Gastrocnemius medialis (tissue), 4 donors: ENCODE measurements around the gene SSBP3. TPM values are rescaled to one million over a fixed set of nuclear protein-coding genes. Genes with fewer than 3 reads are reported as not detected.
A peak's percentile ranks its signal among the peaks of the same experiment; 100 is the strongest.

Source experiments
- ATAC-seq, 2 donors: fragments of 150-250 bp; one replicate each; pipeline ENCODE4 v1.9.1; 2016
- DNase-seq, 2 donors: peaks; one replicate each; pipeline ENCODE4 v3.0.0-alpha.2; 2019
- H3K27ac ChIP-seq, 4 donors: fragments of 200-600 bp; sonication (generic); 1 replicate in 1 of 4; 2 replicates in 3 of 4; pipeline ENCODE4 v1.5.1; 2016 to 2018; ENCODE audit warnings: mild to moderate bottlenecking in 2 of 4, moderate library complexity in 1 of 4
- H3K27me3 ChIP-seq, 3 donors: fragments of 200-600 bp; sonication (generic) in 2 of 3; 1 replicate in 1 of 3; 2 replicates in 2 of 3; pipeline versions ENCODE4 v1.5.1 to v1.6.0; 2016 to 2019; ENCODE audit warnings: mild to moderate bottlenecking in 1 of 3, moderate library complexity in 1 of 3
- H3K36me3 ChIP-seq, 2 donors: fragments of 200-600 bp; sonication (generic) in 1 of 2; one replicate each; pipeline ENCODE4 v1.5.1; 2017 to 2018
- H3K4me1 ChIP-seq, 2 donors: fragments of 200-600 bp; sonication (generic) in 1 of 2; one replicate each; pipeline ENCODE4 v1.5.1; 2016 to 2017; ENCODE audit warnings: mild to moderate bottlenecking in 2 of 2
- H3K4me3 ChIP-seq, 4 donors: fragments of 200-600 bp; sonication (generic) in 3 of 4; 1 replicate in 1 of 4; 2 replicates in 3 of 4; pipeline ENCODE4 v1.5.1; 2016 to 2019; ENCODE audit warnings: mild to moderate bottlenecking in 2 of 4
- H3K9me3 ChIP-seq, 3 donors: fragments of 200-600 bp; sonication (generic) in 2 of 3; 1 replicate in 1 of 3; 2 replicates in 2 of 3; pipeline ENCODE4 v1.5.1; 2016 to 2019
- POLR2A ChIP-seq, 2 donors: fragments of 450-650 bp; IDR thresholded peaks; one replicate each; pipeline ENCODE4 v1.6.1; 2017; ENCODE audit warnings: antibody characterized with exemption in 2 of 2, mild to moderate bottlenecking in 2 of 2, moderate library complexity in 2 of 2
- in situ Hi-C, 4 donors: fragments of 200-750 bp; cut with MboI; loops; one replicate each; pipeline versions ENCODE4 v1.15.0 to v1.8.0; 2017; ENCODE audit warnings: low sequenced_read_pairs in 4 of 4
- intact Hi-C: fragments of 100-400 bp; cut with DNase I; formaldehyde crosslinking; loops from one replicate; pipeline ENCODE4 v1.15.1; 2023; ENCODE audit warnings: low total_unique reads
- total RNA-seq, 4 donors: library from RNA; depleted of rRNA; stranded (reverse); fragments of >200 nt; gene quantifications; one replicate each; pipeline versions ENCODE4 v1.1.0 to v1.2.3, GENCODE V29; 2016
- TF ChIP-seq, protein P1 (sequence below), 5 experiments: fragments of 450-650 bp in 3 of 5; fragments of 200-600 bp in 2 of 5; sonication (generic) in 2 of 5; IDR thresholded peaks in 4 of 5; conservative IDR thresholded peaks in 1 of 5; 1 replicate in 4 of 5; 2 replicates in 1 of 5; pipeline ENCODE4 v1.5.1; 2016 to 2019; ENCODE audit warnings: antibody characterized with exemption in 5 of 5, mild to moderate bottlenecking in 3 of 5, moderate library complexity in 3 of 5

The SSBP3 gene
- total RNA-seq, 4 donors from 2014 or later: 3.6 to 21.0 (median 14.9) TPM

DNA sequence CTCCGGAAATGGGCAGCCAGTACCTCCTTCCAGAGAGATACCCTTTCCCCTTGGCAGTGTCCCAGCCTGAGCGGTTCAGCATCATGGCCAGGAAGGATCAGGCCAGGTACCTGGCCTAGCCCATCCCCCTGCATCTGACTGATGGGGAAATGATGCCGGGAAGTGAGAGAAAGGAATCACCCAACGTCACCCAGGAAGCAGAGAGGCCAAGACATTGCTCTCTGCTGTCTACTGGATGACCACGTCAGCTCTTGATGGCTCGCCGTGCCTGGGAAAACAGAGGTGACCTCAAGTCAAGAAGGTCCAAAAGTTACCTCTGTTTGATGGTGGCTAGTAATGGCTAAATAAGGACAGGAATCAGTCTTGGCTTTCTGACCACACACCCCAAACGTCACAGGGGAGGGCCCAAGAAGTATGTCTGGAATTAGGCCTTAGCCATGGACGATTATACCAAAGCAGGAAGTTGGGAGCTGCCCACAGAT, 127.2 kb downstream of the SSBP3 start:
- intact Hi-C loops: no loop called here
- TF ChIP-seq, protein P1, sequence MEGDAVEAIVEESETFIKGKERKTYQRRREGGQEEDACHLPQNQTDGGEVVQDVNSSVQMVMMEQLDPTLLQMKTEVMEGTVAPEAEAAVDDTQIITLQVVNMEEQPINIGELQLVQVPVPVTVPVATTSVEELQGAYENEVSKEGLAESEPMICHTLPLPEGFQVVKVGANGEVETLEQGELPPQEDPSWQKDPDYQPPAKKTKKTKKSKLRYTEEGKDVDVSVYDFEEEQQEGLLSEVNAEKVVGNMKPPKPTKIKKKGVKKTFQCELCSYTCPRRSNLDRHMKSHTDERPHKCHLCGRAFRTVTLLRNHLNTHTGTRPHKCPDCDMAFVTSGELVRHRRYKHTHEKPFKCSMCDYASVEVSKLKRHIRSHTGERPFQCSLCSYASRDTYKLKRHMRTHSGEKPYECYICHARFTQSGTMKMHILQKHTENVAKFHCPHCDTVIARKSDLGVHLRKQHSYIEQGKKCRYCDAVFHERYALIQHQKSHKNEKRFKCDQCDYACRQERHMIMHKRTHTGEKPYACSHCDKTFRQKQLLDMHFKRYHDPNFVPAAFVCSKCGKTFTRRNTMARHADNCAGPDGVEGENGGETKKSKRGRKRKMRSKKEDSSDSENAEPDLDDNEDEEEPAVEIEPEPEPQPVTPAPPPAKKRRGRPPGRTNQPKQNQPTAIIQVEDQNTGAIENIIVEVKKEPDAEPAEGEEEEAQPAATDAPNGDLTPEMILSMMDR (IDR thresholded peaks at IDR 0.05 in 4 of 5, conservative IDR thresholded peaks at IDR 0.05 in 1 of 5): no peak
- TF ChIP-seq POLR2A (IDR thresholded peaks at IDR 0.05): no peak
- Histone ChIP-seq H3K9me3 (no peaks in the 10 kb centered on the region), H3K27ac (peak overlapping the region; percentile 89 to 92 (median 92)), H3K4me1 (peaks cover 65 to 82% of the 10 kb centered on the region in 2 donors), H3K36me3 (peaks cover 0 to 5% of the 10 kb centered on the region in 2 donors), H3K27me3 (no peaks in the 10 kb centered on the region), H3K4me3 (no peak overlapping the region)
- no peak for DNase-seq
- in situ Hi-C loops: loop anchor here in 2 of 4 donors (10.0 kb wide), 2 partner anchors 116 to 206 kb away; no protein-coding TSS in a partner anchor
- ATAC-seq: no peak

DNA sequence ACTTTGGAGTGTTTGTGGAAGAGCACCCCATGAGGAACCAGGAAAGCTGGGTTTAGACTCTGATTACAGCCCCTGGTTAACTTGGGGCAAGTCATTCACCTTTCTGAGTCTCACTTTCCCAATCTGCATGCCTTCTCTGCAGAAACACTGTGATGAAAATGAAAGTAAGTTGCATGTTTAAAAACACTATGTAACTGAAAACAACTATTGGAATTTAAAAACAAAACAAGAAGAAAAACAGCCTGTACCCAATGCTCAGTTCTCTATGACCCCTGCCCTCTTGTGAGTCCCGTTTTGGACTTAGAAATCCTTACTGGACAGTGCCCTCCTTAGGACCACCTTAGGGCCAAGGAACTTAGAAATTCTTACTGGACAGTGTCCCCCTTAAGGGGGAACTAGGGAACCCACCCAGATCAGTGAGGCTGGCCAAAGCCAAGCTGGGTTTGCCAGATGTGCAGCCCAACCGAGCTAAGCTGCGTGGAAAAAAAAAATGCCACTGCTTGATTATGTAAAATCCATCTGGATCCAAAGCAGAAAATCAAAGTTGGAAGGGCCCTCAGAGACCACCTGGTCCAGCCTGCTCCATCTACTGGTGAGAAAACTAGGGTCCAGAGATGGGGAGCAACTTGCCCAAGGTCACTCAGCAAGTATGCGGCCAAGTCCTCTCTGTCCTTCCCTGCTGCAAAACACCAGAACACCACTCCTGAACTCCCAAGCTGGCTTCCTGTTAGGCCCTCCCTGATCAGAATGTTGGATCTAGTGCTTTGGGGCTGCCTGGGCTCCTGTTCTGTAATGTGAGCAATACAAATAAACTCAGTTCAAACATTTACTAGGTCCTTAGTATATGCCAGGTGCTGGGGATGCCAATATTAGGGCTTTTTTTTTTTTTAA, 128.5 kb downstream of the SSBP3 start:
- H3K4me1 ChIP-seq: peaks cover 73 to 85% of the 10 kb centered on the region in 2 donors
- H3K27ac ChIP-seq: peak overlapping the region; percentile 89 to 92 (median 92)
- TF ChIP-seq, protein P1 (IDR thresholded peaks at IDR 0.05 in 4 of 5, conservative IDR thresholded peaks at IDR 0.05 in 1 of 5): no peak
- TF ChIP-seq POLR2A (IDR thresholded peaks at IDR 0.05): no peak
- H3K27me3 ChIP-seq: no peaks in the 10 kb centered on the region
- intact Hi-C loops: no loop called here
- H3K9me3 ChIP-seq: no peaks in the 10 kb centered on the region
- peaks cover 0 to 5% of the 10 kb centered on the region in 2 donors for H3K36me3 ChIP-seq
- DNase-seq: peak in 1 of 2 donors; percentile 15
- in situ Hi-C loops: loop anchor here in 2 of 4 donors (10.0 kb wide), 2 partner anchors 117 to 207 kb away; no protein-coding TSS in a partner anchor
- ATAC-seq: no peak
- H3K4me3 ChIP-seq: no peak overlapping the region

DNA sequence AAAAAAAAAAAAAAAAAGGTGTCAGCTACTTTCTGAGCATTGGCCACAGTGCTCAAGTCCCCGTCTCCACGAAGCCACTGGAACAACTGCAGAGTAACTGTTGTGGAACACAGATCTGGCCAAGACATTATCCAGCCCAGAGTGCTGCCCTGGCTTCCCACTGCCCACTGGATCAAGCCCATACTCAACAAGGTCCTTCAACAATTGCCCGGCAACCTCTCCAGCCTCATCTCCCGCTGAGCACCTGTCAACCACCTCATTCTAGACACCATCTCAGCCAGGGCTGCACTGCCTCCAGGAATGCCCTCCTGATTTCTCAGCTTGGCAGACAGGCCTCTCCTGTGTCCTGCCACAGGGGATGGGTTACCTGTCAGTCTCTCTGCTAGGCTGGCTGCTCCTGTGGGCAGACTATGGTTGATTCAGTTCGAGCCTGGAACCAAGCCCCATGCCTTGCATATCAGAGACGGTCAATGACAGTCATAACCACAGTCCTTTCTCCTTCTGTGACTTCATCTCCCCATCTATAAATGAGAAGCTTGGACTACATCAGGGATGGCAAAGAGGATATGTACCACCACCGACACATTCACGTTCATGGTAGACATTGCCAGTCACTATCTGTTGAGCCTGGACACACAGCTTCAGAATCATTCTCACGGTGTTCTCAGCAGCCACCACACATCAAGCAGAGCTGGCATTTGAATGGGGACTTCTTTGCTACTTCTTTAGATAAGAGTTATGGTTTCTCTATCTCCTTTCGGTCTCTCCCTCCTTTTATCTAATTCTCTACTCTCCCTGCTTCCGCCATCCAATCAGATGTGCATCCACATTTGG, 129.4 kb downstream of the SSBP3 start:
- intact Hi-C loops: no loop called here
- ATAC-seq (no peak), DNase-seq (peak in 1 of 2 donors; percentile 38)
- H3K36me3 ChIP-seq: peaks cover 0 to 5% of the 10 kb centered on the region in 2 donors
- TF ChIP-seq, protein P1 (IDR thresholded peaks at IDR 0.05 in 4 of 5, conservative IDR thresholded peaks at IDR 0.05 in 1 of 5): no peak
- no peak for TF ChIP-seq POLR2A (IDR thresholded peaks at IDR 0.05)
- H3K4me1 ChIP-seq: peaks cover 82 to 85% of the 10 kb centered on the region in 2 donors
- in situ Hi-C loops: loop anchor here in 2 of 4 donors (10.0 kb wide), 2 partner anchors 118 to 208 kb away; no protein-coding TSS in a partner anchor
- H3K4me3 ChIP-seq: no peak overlapping the region
- H3K9me3 ChIP-seq: no peaks in the 10 kb centered on the region
- H3K27me3 ChIP-seq: no peaks in the 10 kb centered on the region
- peak overlapping the region; percentile 89 to 92 (median 92) for H3K27ac ChIP-seq

DNA sequence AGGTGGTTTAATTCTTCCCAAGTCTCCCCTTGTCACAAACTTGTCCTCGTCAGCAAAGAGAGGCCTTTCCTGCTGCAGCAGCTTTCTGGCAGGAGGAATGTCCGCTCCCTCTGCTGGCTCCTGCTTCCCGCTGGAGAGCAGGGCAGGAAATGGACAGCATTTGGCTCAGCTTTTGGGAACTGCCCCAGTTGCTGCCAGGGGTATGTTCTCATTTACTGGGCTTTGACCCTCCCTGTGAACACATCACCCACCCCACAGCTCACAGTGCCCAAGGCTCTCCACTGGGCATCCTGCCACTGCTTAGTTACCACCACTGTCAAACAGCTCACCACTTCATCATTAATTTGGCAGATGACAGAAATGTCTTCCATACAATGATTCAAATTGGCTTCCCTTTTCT, 130.8 kb downstream of the SSBP3 start:
- no peaks in the 10 kb centered on the region for H3K27me3 ChIP-seq
- H3K4me1 ChIP-seq: peaks cover 80 to 83% of the 10 kb centered on the region in 2 donors
- peak; percentile 13 to 15 for ATAC-seq
- TF ChIP-seq POLR2A (IDR thresholded peaks at IDR 0.05): no peak
- TF ChIP-seq, protein P1 (IDR thresholded peaks at IDR 0.05 in 4 of 5, conservative IDR thresholded peaks at IDR 0.05 in 1 of 5): peak in 4 of 5 experiments; percentile 12 to 44 (median 33)
- H3K36me3 ChIP-seq: peaks cover 0 to under 1% of the 10 kb centered on the region in 2 donors
- no peaks in the 10 kb centered on the region for H3K9me3 ChIP-seq
- H3K27ac ChIP-seq: peak overlapping the region; percentile 89 to 92 (median 92)
- in situ Hi-C loops (loop anchor here in 2 of 4 donors (10.0 kb wide), 2 partner anchors 119 to 209 kb away; no protein-coding TSS in a partner anchor), intact Hi-C loops (no loop called here)
- DNase-seq: peak; percentile 40 to 69
- no peak overlapping the region for H3K4me3 ChIP-seq
